Measurements from ENCODE around the gene HTT.
"Not testable (repeated sequence)": the region's sequence is repeated elsewhere in the genome, so short reads cannot be mapped to it uniquely, and the experiment has no call there.

The HTT gene

GRCh38 chr4:3040452-3041191 lies 33.9 kb upstream of the HTT start:
- peak; percentile 34 for DNase-seq
- Mint-ChIP-seq H3K4me3 (peak overlapping the region; percentile 95), H3K9me3 (peaks cover 0 to 2% of the 10 kb centered on the region in 2 donors), H3K27ac (peak overlapping the region; percentile 99), H3K27me3 (no peaks in the 10 kb centered on the region), H3K36me3 (peaks cover 11 to 27% of the 10 kb centered on the region in 2 donors), H3K4me1 (peaks cover 44 to 77% of the 10 kb centered on the region in 2 donors)
- peak; percentile 29 to 40 for ATAC-seq (replicated peaks)

- DNase-seq, result peak; percentile 69
- Mint-ChIP-seq H3K27ac (peak overlapping the region; percentile 99), H3K4me3 (peak overlapping the region; percentile 95), H3K9me3 (peaks cover 0 to 4% of the 10 kb centered on the region in 2 donors), H3K4me1 (peaks cover 50 to 86% of the 10 kb centered on the region in 2 donors), H3K27me3 (no peaks in the 10 kb centered on the region), H3K36me3 (peaks cover 16 to 33% of the 10 kb centered on the region in 2 donors)
- peak; percentile 48 to 50 for ATAC-seq (replicated peaks)
Observed at GRCh38 chr4:3041192-3042142, 33.0 kb upstream of the HTT start.

- Mint-ChIP-seq H3K27ac (peak overlapping the region; percentile 99), H3K4me1 (peaks cover 47 to 83% of the 10 kb centered on the region in 2 donors), H3K27me3 (no peaks in the 10 kb centered on the region), H3K4me3 (peak overlapping the region; percentile 95), H3K36me3 (peaks cover 16 to 34% of the 10 kb centered on the region in 2 donors), H3K9me3 (peaks cover 0 to 4% of the 10 kb centered on the region in 2 donors)
- DNase-seq (no peak), ATAC-seq (replicated peaks) (no peak)
Observed at GRCh38 chr4:3042226-3042625, 32.3 kb upstream of the HTT start.

GRCh38 chr4:3043282-3044020 lies 31.0 kb upstream of the HTT start:
- peaks cover 0 to 6% of the 10 kb centered on the region in 2 donors for H3K9me3 Mint-ChIP-seq
- ATAC-seq (replicated peaks), result no peak
- no peaks in the 10 kb centered on the region for H3K27me3 Mint-ChIP-seq
- H3K4me3 Mint-ChIP-seq, result peak overlapping the region; percentile 67 to 95
- H3K36me3 Mint-ChIP-seq, result peaks cover 16 to 37% of the 10 kb centered on the region in 2 donors
- no peak for DNase-seq
- H3K4me1 Mint-ChIP-seq, result peaks cover 48 to 82% of the 10 kb centered on the region in 2 donors
- peak overlapping the region; percentile 71 for H3K27ac Mint-ChIP-seq

- ATAC-seq (replicated peaks), result peak; percentile 52 to 64
- peak overlapping the region; percentile 55 to 59 for H3K4me3 Mint-ChIP-seq
- H3K36me3 Mint-ChIP-seq, result peaks cover 19 to 40% of the 10 kb centered on the region in 2 donors
- peaks cover 0 to 6% of the 10 kb centered on the region in 2 donors for H3K9me3 Mint-ChIP-seq
- H3K27me3 Mint-ChIP-seq, result no peaks in the 10 kb centered on the region
- peak overlapping the region; percentile 94 for H3K27ac Mint-ChIP-seq
- peak; percentile 89 for DNase-seq
- H3K4me1 Mint-ChIP-seq, result peaks cover 50 to 85% of the 10 kb centered on the region in 2 donors
Observed at GRCh38 chr4:3044870-3045819, 29.3 kb upstream of the HTT start.

- Mint-ChIP-seq H3K4me1 (peaks cover 44 to 76% of the 10 kb centered on the region in 2 donors), H3K36me3 (peaks cover 19 to 40% of the 10 kb centered on the region in 2 donors), H3K27me3 (no peaks in the 10 kb centered on the region), H3K4me3 (peak overlapping the region in 1 of 2 donors; percentile 57), H3K9me3 (peaks cover 0 to 6% of the 10 kb centered on the region in 2 donors), H3K27ac (peak overlapping the region; percentile 94)
- ATAC-seq (replicated peaks), result peak; percentile 42 to 51
- DNase-seq, result peak; percentile 68
Observed at GRCh38 chr4:3046162-3046561, 28.3 kb upstream of the HTT start.

- Mint-ChIP-seq H3K4me1 (peaks cover 44 to 71% of the 10 kb centered on the region in 2 donors), H3K27me3 (no peaks in the 10 kb centered on the region), H3K27ac (peak overlapping the region; percentile 94), H3K9me3 (peaks cover 0 to 6% of the 10 kb centered on the region in 2 donors), H3K36me3 (peaks cover 15 to 40% of the 10 kb centered on the region in 2 donors), H3K4me3 (peak overlapping the region in 1 of 2 donors; percentile 57)
- ATAC-seq (replicated peaks) (no peak), DNase-seq (no peak)
Observed at GRCh38 chr4:3046623-3047022, 27.9 kb upstream of the HTT start.

- peak overlapping the region; percentile 97 for H3K27ac Mint-ChIP-seq
- peaks cover 0 to 6% of the 10 kb centered on the region in 2 donors for H3K9me3 Mint-ChIP-seq
- peaks cover 36 to 60% of the 10 kb centered on the region in 2 donors for H3K4me1 Mint-ChIP-seq
- DNase-seq (peak; percentile 96), ATAC-seq (replicated peaks) (peak; percentile 87)
- H3K4me3 Mint-ChIP-seq, result peak overlapping the region; percentile 63 to 67
- peaks cover 10 to 31% of the 10 kb centered on the region in 2 donors for H3K36me3 Mint-ChIP-seq
- H3K27me3 Mint-ChIP-seq, result no peaks in the 10 kb centered on the region
Observed at GRCh38 chr4:3047464-3048286, 26.8 kb upstream of the HTT start.

GRCh38 chr4:3051141-3051897 lies 23.2 kb upstream of the HTT start:
- not testable (repeated sequence) for ATAC-seq (replicated peaks); H3K27ac Mint-ChIP-seq
- peaks cover 13 to 27% of the 10 kb centered on the region in 2 donors for H3K4me1 Mint-ChIP-seq

GRCh38 chr4:3054169-3054759 lies 20.2 kb upstream of the HTT start:
- Mint-ChIP-seq H3K27ac (peak overlapping the region; percentile 16), H3K4me1 (peaks cover 10 to 16% of the 10 kb centered on the region in 2 donors), H3K36me3 (peaks cover 19 to 27% of the 10 kb centered on the region in 2 donors), H3K4me3 (no peak overlapping the region), H3K9me3 (peaks cover 3 to 6% of the 10 kb centered on the region in 2 donors), H3K27me3 (no peaks in the 10 kb centered on the region)
- DNase-seq (no peak), ATAC-seq (replicated peaks) (no peak)

More at GRCh38 chr4:3051141-3051897, 23.2 kb upstream of the HTT start:
- H3K4me3 Mint-ChIP-seq, H3K27me3 Mint-ChIP-seq, H3K9me3 Mint-ChIP-seq, DNase-seq: not testable (repeated sequence)
- peaks cover 18 to 23% of the 10 kb centered on the region in 2 donors for H3K36me3 Mint-ChIP-seq

- Mint-ChIP-seq H3K9me3 (peaks cover 3 to 4% of the 10 kb centered on the region in 2 donors), H3K27me3 (no peaks in the 10 kb centered on the region), H3K4me3 (no peak overlapping the region), H3K27ac (no peak overlapping the region), H3K36me3 (peaks cover 23 to 31% of the 10 kb centered on the region in 2 donors), H3K4me1 (peaks cover 15 to 21% of the 10 kb centered on the region in 2 donors)
- no peak for DNase-seq
- no peak for ATAC-seq (replicated peaks)
Observed at GRCh38 chr4:3059943-3060342, 14.5 kb upstream of the HTT start.

Data from stimulated activated naive B cell treated with anti-CD40 and anti-IgM and Interleukin-4, amounts not matched to agents 10 μg/mL and 1 μg/mL and 100 μg/mL, for 72 hours (primary cell).